GM12878 (cell line): ENCODE results near the gene POU6F2. TPM values are rescaled to one million over a fixed set of nuclear protein-coding genes. Genes with fewer than 3 reads are reported as not detected.
"Not testable (repeated sequence)": the region's sequence is repeated elsewhere in the genome, so short reads cannot be mapped to it uniquely, and the experiment has no call there.

Experiments used
- ATAC-seq: fragments of 200-7000 bp; cut with Tn5 transposase; 3 replicates; pipeline ENCODE4 v1.9.1; 2020; ENCODE audit warnings: mild to moderate bottlenecking, moderate library complexity
- BruUV-seq: library from RNA; stranded (reverse); fragments of 400-500 nt; replicated peaks from 2 replicates; lab custom pipeline; 2021; lab: Mats Ljungman, UMichigan
- CTCF ChIA-PET: fragments of 300-600 bp; sonication (Branson Sonifier 250); formaldehyde crosslinking; extraction: SDS; loops from one replicate; lab custom pipeline; 2021; ENCODE audit warnings: inconsistent platforms; lab: Yijun Ruan, JAX
- POLR2A ChIA-PET: fragments of 350-600 bp; formaldehyde crosslinking; extraction: SDS; loops from one replicate; lab custom pipeline; 2021; ENCODE audit warnings: inconsistent platforms; lab: Charles Lee
- RAD21 ChIA-PET: fragments of 300-600 bp; sonication (Branson Sonifier 250); formaldehyde crosslinking; loops from one replicate; lab custom pipeline; 2023; ENCODE audit warnings: antibody characterized with exemption; ENCODE audit not compliant: unreplicated experiment; lab: Charles Lee
- SMC1A ChIA-PET: fragments of 300-600 bp; sonication (Branson Sonifier 250); formaldehyde crosslinking; loops from one replicate; lab custom pipeline; 2023; ENCODE audit not compliant: unreplicated experiment, uncharacterized antibody; lab: Charles Lee
- DNase-seq: peaks from one replicate; pipeline ENCODE4 v3.0.0-alpha.2; 2011; ENCODE audit warnings: low read depth, low spot score
- FAIRE-seq: peaks from 3 replicates; lab custom pipeline; 2011; peaks lifted over from hg19 to GRCh38; lab: Jason Lieb, UNC
- H2AFZ ChIP-seq: 2 replicates; pipeline ENCODE4 v1.6.0; 2011; ENCODE audit warnings: low read depth, low read length, control low read depth; ENCODE audit not compliant: control insufficient read depth
- H3K27ac ChIP-seq: 2 replicates; pipeline ENCODE4 v1.5.1; 2011; ENCODE audit warnings: control low read depth; ENCODE audit not compliant: control insufficient read depth, insufficient read depth
- H3K27me3 ChIP-seq, 2 experiments: replicated peaks in 1 of 2; 2 replicates each; pipeline versions ENCODE4 v1.6.0 to v1.6.1; 2011; ENCODE audit warnings: low read length in 1 of 2; ENCODE audit not compliant: control insufficient read depth in 2 of 2, insufficient read depth in 2 of 2
- H3K36me3 ChIP-seq, 2 experiments: 2 replicates each; pipeline ENCODE4 v1.5.1; 2011; ENCODE audit warnings: low read length in 1 of 2; ENCODE audit not compliant: control insufficient read depth in 2 of 2, insufficient read depth in 2 of 2
- H3K4me1 ChIP-seq: 2 replicates; pipeline ENCODE4 v1.6.1; 2011; ENCODE audit warnings: mild to moderate bottlenecking, low read length, moderate library complexity, mixed read lengths; ENCODE audit not compliant: control insufficient read depth, insufficient read depth
- H3K4me2 ChIP-seq: 2 replicates; pipeline ENCODE4 v1.6.0; 2011; ENCODE audit warnings: control low read depth; ENCODE audit not compliant: control insufficient read depth, insufficient read depth
- H3K4me3 ChIP-seq: fragments of 200-600 bp; sonication (generic); 2 replicates; pipeline ENCODE4 v1.5.1; 2016
- H3K79me2 ChIP-seq: 2 replicates; pipeline ENCODE4 v1.6.0; 2011; ENCODE audit warnings: low read length; ENCODE audit not compliant: control insufficient read depth, insufficient read depth
- H3K9ac ChIP-seq: 2 replicates; pipeline ENCODE4 v1.8.0; 2011; ENCODE audit warnings: low read length, control low read depth, mixed read lengths; ENCODE audit not compliant: control insufficient read depth, insufficient read depth
- H3K9me3 ChIP-seq: replicated peaks from 3 replicates; pipeline ENCODE4 v1.5.1; 2011; ENCODE audit warnings: mild to moderate bottlenecking, low read length; ENCODE audit not compliant: control insufficient read depth, insufficient read depth
- H4K20me1 ChIP-seq: 2 replicates; pipeline ENCODE4 v1.6.0; 2011; ENCODE audit not compliant: control insufficient read depth, insufficient read depth
- ASH2L ChIP-seq: fragments of 300-600, 200-600 bp; sonication (generic); IDR thresholded peaks from 2 replicates; pipeline ENCODE4 v1.6.1; 2017; ENCODE audit warnings: low read depth, mild to moderate bottlenecking, borderline replicate concordance
- BCLAF1 ChIP-seq: fragments of 450-650 bp; IDR thresholded peaks from 2 replicates; pipeline ENCODE4 v1.6.1; 2017; ENCODE audit warnings: antibody characterized with exemption, mild to moderate bottlenecking, moderate library complexity
- GABPA ChIP-seq: IDR thresholded peaks from 2 replicates; pipeline ENCODE4 v1.6.1; 2014; ENCODE audit warnings: antibody characterized with exemption, low read depth, mild to moderate bottlenecking, inconsistent platforms
- HCFC1 ChIP-seq: fragments of 150-350 bp; IDR thresholded peaks from 2 replicates; pipeline ENCODE4 v1.6.1; 2014; ENCODE audit warnings: low read length
- MLLT1 ChIP-seq: fragments of 450-650 bp; IDR thresholded peaks from 2 replicates; pipeline ENCODE4 v1.6.1; 2016; ENCODE audit warnings: mild to moderate bottlenecking
- PAX8 ChIP-seq: fragments of 450-650 bp; IDR thresholded peaks from 2 replicates; pipeline ENCODE4 v1.6.1; 2017; ENCODE audit warnings: mild to moderate bottlenecking, moderate library complexity
- RAD51 ChIP-seq: fragments of 450-650 bp; IDR thresholded peaks from 2 replicates; pipeline ENCODE4 v1.6.1; 2016; ENCODE audit warnings: moderate library complexity, mild to moderate bottlenecking, inconsistent platforms
- RBBP5 ChIP-seq: fragments of 200-600 bp; sonication (generic); conservative IDR thresholded peaks from 2 replicates; pipeline ENCODE4 v1.6.1; 2016
- ZBTB4 ChIP-seq: fragments of 450-650 bp; formaldehyde crosslinking; IDR thresholded peaks from 2 replicates; pipeline ENCODE4 v1.4.0; 2022; ENCODE audit warnings: mild to moderate bottlenecking, moderate library complexity
- ZNF384 ChIP-seq: IDR thresholded peaks from 2 replicates; pipeline ENCODE4 v1.6.1; 2012; ENCODE audit warnings: low read depth, mild to moderate bottlenecking, low read length, improper control_type of control experiment, borderline replicate concordance
- WGBS: methylation state at CpG from one replicate; pipeline ENCODE4 v1.1.6; 2016; ENCODE audit warnings: low lambda C conversion rate; ENCODE audit not compliant: insufficient replicate concordance, insufficient coverage; ENCODE audit errors: missing lambda C conversion rate; 5-methylcytosine and 5-hydroxymethylcytosine counted together
- in situ Hi-C: fragments of 300-500 bp; cut with MboI; formaldehyde crosslinking; loops from 9 replicates; pipeline ENCODE4 v1.14.3; 2018; ENCODE audit warnings: mixed read lengths
- intact Hi-C: fragments of 100-400 bp; cut with micrococcal nuclease; formaldehyde crosslinking; loops from one replicate; pipeline ENCODE4 v1.14.2; 2022; ENCODE audit not compliant: unreplicated experiment
- polyA plus RNA-seq, 11 experiments: library from polyadenylated mRNA; depleted of rRNA in 4 of 11; unstranded in 6 of 11; stranded (reverse) in 5 of 11; fragments of >200 nt; fragmentation: Nextera tagmentation in 4 of 11; fragmentation: Illumina TruSeq in 1 of 11; extraction: Ambion mirVana in 4 of 11; extraction: Trizol in 1 of 11; gene quantifications; 1 replicate in 1 of 11; 2 replicates in 10 of 11; pipeline versions ENCODE4 v1.2.1 to v1.2.3, GENCODE V29; 2011 to 2016; ENCODE audit warnings: inconsistent platforms in 2 of 11, missing spikeins in 2 of 11, low read depth in 1 of 11
- total RNA-seq, 4 experiments: library from RNA; depleted of rRNA in 3 of 4; stranded (reverse); fragments of >200 nt in 3 of 4; fragmentation: Illumina TruSeq in 1 of 4; extraction: Trizol in 1 of 4; gene quantifications; 2 replicates each; pipeline versions ENCODE4 v1.2.1 to v1.2.3, GENCODE V29; 2013 to 2021

The POU6F2 gene
- total and polyA plus RNA-seq, 10 of the 15 experiments (the other 5 are each of a cell fraction or from before 2014, with no cell fraction given), result 0.10 TPM; not detected in 9

GRCh38 chr7:39375874-39376190 lies 398.1 kb downstream of the POU6F2 start:
- no peak overlapping the region for H2AFZ ChIP-seq
- TF ChIP-seq HCFC1 (no peak), RBBP5 (no peak), BCLAF1 (no peak), ZNF384 (no peak), ASH2L (no peak), MLLT1 (no peak), ZBTB4 (CRISPR knock-in tag) (no peak), GABPA (no peak), PAX8 (no peak), RAD51 (no peak)
- H3K4me1 ChIP-seq, result no peaks in the 10 kb centered on the region
- DNase-seq, result no peak
- ATAC-seq, result no peak
- no peak for FAIRE-seq
- no peaks in the 10 kb centered on the region for H4K20me1 ChIP-seq
- ChIA-PET SMC1A (no interaction called here), RAD21 (no interaction called here), CTCF (no interaction called here), POLR2A (interaction anchor here (0.7 kb wide), 1 partner anchor 950 kb away, joined by 3 read pairs; no protein-coding TSS in a partner anchor)
- no peaks in the 10 kb centered on the region for H3K9me3 ChIP-seq
- H3K27ac ChIP-seq, result no peak overlapping the region
- H3K36me3 ChIP-seq, result no peaks in the 10 kb centered on the region
- BruUV-seq, result no TSS peak
- H3K79me2 ChIP-seq, result no peaks in the 10 kb centered on the region
- H3K9ac ChIP-seq, result no peak overlapping the region
- no peak overlapping the region for H3K4me3 ChIP-seq
- in situ Hi-C loops, result no loop called here
- intact Hi-C loops, result no loop called here
- H3K4me2 ChIP-seq, result no peak overlapping the region
- no peaks in the 10 kb centered on the region for H3K27me3 ChIP-seq

- H3K9me3 ChIP-seq, H3K9ac ChIP-seq, H3K79me2 ChIP-seq, DNase-seq, H3K4me1 ChIP-seq, H4K20me1 ChIP-seq, H3K36me3 ChIP-seq, H3K4me3 ChIP-seq, H3K27ac ChIP-seq, CTCF ChIA-PET, in situ Hi-C loops, POLR2A ChIA-PET, ATAC-seq, H3K4me2 ChIP-seq, H3K27me3 ChIP-seq, SMC1A ChIA-PET, intact Hi-C loops, H2AFZ ChIP-seq, FAIRE-seq, BruUV-seq, RAD21 ChIA-PET: not testable (repeated sequence)
- 67% methylated on average over 5 of the region's 5 CpGs for WGBS
Observed at GRCh38 chr7:39376881-39377280, 399.2 kb downstream of the POU6F2 start.
